ENCODE data around the gene PHF12. TPM values are rescaled to one million over a fixed set of nuclear protein-coding genes. Genes with fewer than 3 reads are reported as not detected.

PHF12 gene
- total RNA-seq, 1 donor from 2014 or later, result 50.3 TPM

DNA sequence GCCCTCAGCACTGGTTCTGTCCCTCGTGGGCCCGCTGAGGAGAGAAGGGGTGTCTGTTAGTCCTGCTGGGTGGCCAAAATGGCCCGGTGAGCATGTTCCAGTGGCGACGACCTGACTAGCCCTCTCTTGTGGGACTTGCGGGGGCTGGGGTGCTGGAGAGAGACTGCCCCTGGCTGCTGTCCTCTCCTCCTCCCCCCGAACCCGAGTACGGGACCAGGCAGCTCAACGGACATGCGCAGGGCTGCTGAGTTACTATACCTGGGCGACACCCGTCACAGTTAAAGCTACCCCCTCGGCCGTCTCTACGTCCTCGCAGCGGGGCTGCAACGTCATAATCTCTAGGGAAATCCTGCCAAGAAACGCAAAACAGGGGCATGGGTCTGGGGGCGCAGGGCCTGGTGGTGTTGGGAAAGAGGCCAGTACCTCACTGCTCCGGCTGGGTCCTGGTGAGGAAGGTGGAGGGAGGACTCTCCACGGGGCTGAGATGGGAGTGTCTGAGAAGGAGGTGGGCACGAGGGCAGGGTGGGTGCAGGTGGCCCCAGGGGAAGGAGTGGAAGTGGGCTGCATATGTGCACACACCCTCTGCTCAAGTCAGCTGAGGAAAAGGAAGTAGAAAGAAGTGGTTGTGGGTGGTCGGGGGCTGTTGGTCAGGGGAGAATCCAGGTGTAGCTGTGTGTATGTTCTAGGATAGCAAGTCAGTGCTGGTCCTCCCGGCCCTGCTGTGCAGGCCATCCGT lies 67.2 kb downstream of the PHF12 start:
- no peaks in the 10 kb centered on the region for H3K9me3 Mint-ChIP-seq (ENCODE audit: unreplicated experiment)
- H3K4me1 Mint-ChIP-seq (ENCODE audit: unreplicated experiment), result no peaks in the 10 kb centered on the region
- no peaks in the 10 kb centered on the region for H3K27me3 Mint-ChIP-seq (ENCODE audit: unreplicated experiment)
- no peak overlapping the region for H3K4me3 Mint-ChIP-seq (ENCODE audit: unreplicated experiment)
- no peak for DNase-seq (ENCODE audit: extremely low spot score, unreplicated experiment)
- TF ChIP-seq CTCF (IDR thresholded peaks at IDR 0.05), result no peak
- H3K27ac Mint-ChIP-seq (ENCODE audit: unreplicated experiment), result no peak overlapping the region
- H3K36me3 Mint-ChIP-seq (ENCODE audit: unreplicated experiment), result peaks cover 24% of the 10 kb centered on the region

DNA sequence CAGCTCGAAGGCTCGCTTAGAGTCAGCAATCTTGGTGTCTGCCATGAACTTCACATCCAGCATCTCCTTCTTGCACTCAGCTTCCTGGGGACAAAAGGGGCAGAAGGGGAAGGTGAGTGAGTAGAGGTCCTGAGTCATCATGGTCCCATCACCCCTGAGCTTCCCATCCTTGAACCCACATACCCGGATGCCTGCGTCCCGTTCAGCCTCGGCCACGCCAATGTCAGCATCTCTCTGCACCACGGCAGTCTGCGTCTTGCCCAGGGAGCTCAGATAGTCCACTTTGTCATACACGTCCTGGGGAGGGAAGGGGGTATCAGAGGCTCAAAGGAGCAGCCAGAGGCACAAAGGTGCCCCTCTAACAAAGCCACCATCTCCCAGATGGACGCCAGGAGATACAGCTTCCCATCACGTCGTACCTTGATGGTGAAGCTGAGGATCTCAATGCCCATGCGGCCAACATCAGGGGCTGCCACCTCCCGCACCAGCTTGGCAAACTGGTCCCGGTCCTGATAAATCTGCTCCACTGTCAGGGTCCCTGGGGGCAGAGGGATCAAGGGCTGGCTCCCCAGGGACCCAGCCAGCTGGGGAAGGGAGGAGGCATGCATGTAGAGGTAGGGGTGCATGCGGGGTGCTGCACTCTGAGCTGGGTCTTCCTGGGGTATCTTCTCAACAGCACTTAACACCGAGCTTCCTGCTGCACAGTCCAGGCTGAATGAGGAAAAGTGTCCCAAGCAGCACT lies 69.0 kb downstream of the PHF12 start:
- Mint-ChIP-seq H3K9me3 (ENCODE audit: unreplicated experiment) (no peaks in the 10 kb centered on the region), H3K27me3 (ENCODE audit: unreplicated experiment) (no peaks in the 10 kb centered on the region), H3K4me1 (ENCODE audit: unreplicated experiment) (no peaks in the 10 kb centered on the region), H3K27ac (ENCODE audit: unreplicated experiment) (no peak overlapping the region), H3K36me3 (ENCODE audit: unreplicated experiment) (peaks cover 35% of the 10 kb centered on the region), H3K4me3 (ENCODE audit: unreplicated experiment) (no peak overlapping the region)
- no peak for TF ChIP-seq CTCF (IDR thresholded peaks at IDR 0.05)
- no peak for DNase-seq (ENCODE audit: extremely low spot score, unreplicated experiment)

GRCh38 chr17:28881533-28882056 lies 69.7 kb downstream of the PHF12 start:
- DNase-seq (ENCODE audit: extremely low spot score, unreplicated experiment), result no peak
- Mint-ChIP-seq H3K4me1 (ENCODE audit: unreplicated experiment) (no peaks in the 10 kb centered on the region), H3K36me3 (ENCODE audit: unreplicated experiment) (peaks cover 35% of the 10 kb centered on the region)

GRCh38 chr17:28880572-28880945 lies 70.8 kb downstream of the PHF12 start:
- H3K27ac Mint-ChIP-seq (ENCODE audit: unreplicated experiment), result no peak overlapping the region
- no peaks in the 10 kb centered on the region for H3K9me3 Mint-ChIP-seq (ENCODE audit: unreplicated experiment)
- peaks cover 35% of the 10 kb centered on the region for H3K36me3 Mint-ChIP-seq (ENCODE audit: unreplicated experiment)

More at GRCh38 chr17:28881533-28882056, 69.7 kb downstream of the PHF12 start:
- no peaks in the 10 kb centered on the region for H3K9me3 Mint-ChIP-seq (ENCODE audit: unreplicated experiment)
- TF ChIP-seq CTCF (IDR thresholded peaks at IDR 0.05), result no peak
- no peak overlapping the region for H3K4me3 Mint-ChIP-seq (ENCODE audit: unreplicated experiment)
- H3K27ac Mint-ChIP-seq (ENCODE audit: unreplicated experiment), result no peak overlapping the region
- no peaks in the 10 kb centered on the region for H3K27me3 Mint-ChIP-seq (ENCODE audit: unreplicated experiment)

More at GRCh38 chr17:28880572-28880945, 70.8 kb downstream of the PHF12 start:
- H3K4me1 Mint-ChIP-seq (ENCODE audit: unreplicated experiment), result no peaks in the 10 kb centered on the region
- H3K27me3 Mint-ChIP-seq (ENCODE audit: unreplicated experiment), result no peaks in the 10 kb centered on the region
- H3K4me3 Mint-ChIP-seq (ENCODE audit: unreplicated experiment), result no peak overlapping the region
- DNase-seq (ENCODE audit: extremely low spot score, unreplicated experiment), result no peak
- no peak for TF ChIP-seq CTCF (IDR thresholded peaks at IDR 0.05)

Measured in osteocyte (in vitro differentiated cells).